WTC11 (cell line): ENCODE data around the gene FCHSD2. TPM values are rescaled to one million over a fixed set of nuclear protein-coding genes. Genes with fewer than 3 reads are reported as not detected.
"Not testable (repeated sequence)": the region's sequence is repeated elsewhere in the genome, so short reads cannot be mapped to it uniquely, and the experiment has no call there.

Experiments
- ATAC-seq: fragments of 200-7000 bp; cut with Tn5 transposase; 2 replicates; pipeline ENCODE4 v1.10.0; 2021; ENCODE audit warnings: mild to moderate bottlenecking, moderate library complexity
- CTCF ChIA-PET: fragments of 300-600 bp; sonication (Branson Sonifier 250); formaldehyde crosslinking; loops from one replicate; lab custom pipeline; 2021; ENCODE audit warnings: antibody characterized with exemption; lab: Charles Lee
- POLR2A ChIA-PET: fragments of 350-600 bp; sonication (Branson Sonifier 250); formaldehyde crosslinking; loops from one replicate; lab custom pipeline; 2021; ENCODE audit warnings: antibody characterized with exemption; lab: Charles Lee
- DNase-seq: peaks from one replicate; pipeline ENCODE4 v3.0.0; 2021; ENCODE audit warnings: low spot score
- H3K27ac Mint-ChIP-seq: 2 replicates; pipeline ENCODE4 v1.8.0; 2021; ENCODE audit warnings: mixed read lengths
- H3K27me3 Mint-ChIP-seq: 2 replicates; pipeline ENCODE4 v1.8.0; 2021; ENCODE audit warnings: low read depth, mild to moderate bottlenecking, moderate library complexity, mixed read lengths
- H3K36me3 Mint-ChIP-seq: 2 replicates; pipeline ENCODE4 v1.8.0; 2021; ENCODE audit warnings: mixed read lengths
- H3K4me1 Mint-ChIP-seq: 2 replicates; pipeline ENCODE4 v1.8.0; 2022; ENCODE audit warnings: mixed read lengths
- H3K4me3 Mint-ChIP-seq: 2 replicates; pipeline ENCODE4 v1.8.0; 2021; ENCODE audit warnings: mild to moderate bottlenecking, moderate library complexity, mixed read lengths
- H3K9me3 Mint-ChIP-seq: 2 replicates; pipeline ENCODE4 v1.8.0; 2021; ENCODE audit warnings: mixed read lengths
- ATF2 ChIP-seq: sonication (generic); formaldehyde crosslinking; IDR thresholded peaks from 2 replicates; pipeline ENCODE4 v1.8.1; 2022; ENCODE audit warnings: low read depth, missing genetic modification reagents, borderline replicate concordance
- CBFB ChIP-seq: sonication (generic); formaldehyde crosslinking; IDR thresholded peaks from 2 replicates; pipeline ENCODE4 v1.8.1; 2022; ENCODE audit warnings: mild to moderate bottlenecking, low read depth, missing genetic modification reagents
- E2F5 ChIP-seq: sonication (generic); formaldehyde crosslinking; IDR thresholded peaks from 2 replicates; pipeline ENCODE4 v1.8.1; 2022; ENCODE audit warnings: mild to moderate bottlenecking, moderate library complexity, missing genetic modification reagents
- GABPB1 ChIP-seq: sonication (generic); formaldehyde crosslinking; IDR thresholded peaks from 2 replicates; pipeline ENCODE4 v1.8.1; 2023; ENCODE audit warnings: mild to moderate bottlenecking, missing genetic modification reagents
- GRHL2 ChIP-seq: fragments of 250-450 bp; sonication (Bioruptor Pico); IDR thresholded peaks from 2 replicates; pipeline ENCODE4 v1.8.0; 2022; ENCODE audit warnings: mild to moderate bottlenecking, moderate library complexity; ENCODE audit not compliant: insufficient replicate concordance, severe bottlenecking
- IRF1 ChIP-seq: sonication (generic); formaldehyde crosslinking; IDR thresholded peaks from 2 replicates; pipeline ENCODE4 v1.8.0; 2023; ENCODE audit warnings: missing genetic modification reagents
- NFATC4 ChIP-seq: fragments of 250-450 bp; sonication (Bioruptor Pico); IDR thresholded peaks from 2 replicates; pipeline ENCODE4 v1.9.0; 2021; ENCODE audit warnings: mild to moderate bottlenecking
- PRDM15 ChIP-seq: sonication (generic); formaldehyde crosslinking; IDR thresholded peaks from 2 replicates; pipeline ENCODE4 v1.8.0; 2022; ENCODE audit warnings: missing genetic modification reagents
- TP53 ChIP-seq: sonication (generic); formaldehyde crosslinking; IDR thresholded peaks from 2 replicates; pipeline ENCODE4 v1.8.1; 2023; ENCODE audit warnings: mild to moderate bottlenecking, missing genetic modification reagents
- USF1 ChIP-seq: sonication (generic); formaldehyde crosslinking; IDR thresholded peaks from 2 replicates; pipeline ENCODE4 v1.8.0; 2022; ENCODE audit warnings: mild to moderate bottlenecking, missing genetic modification reagents
- ZNF121 ChIP-seq: sonication (generic); formaldehyde crosslinking; IDR thresholded peaks from 2 replicates; pipeline ENCODE4 v1.8.0; 2023; ENCODE audit warnings: missing genetic modification reagents
- ZNF138 ChIP-seq: sonication (generic); formaldehyde crosslinking; conservative IDR thresholded peaks from 2 replicates; pipeline ENCODE4 v1.8.1; 2022; ENCODE audit warnings: mild to moderate bottlenecking, moderate library complexity, missing genetic modification reagents
- ZNF232 ChIP-seq: sonication (generic); formaldehyde crosslinking; IDR thresholded peaks from 2 replicates; pipeline ENCODE4 v1.8.0; 2022; ENCODE audit warnings: mild to moderate bottlenecking, missing genetic modification reagents
- total RNA-seq: library from RNA; stranded (reverse); gene quantifications from 3 replicates; pipeline ENCODE4 v1.2.3, GENCODE V29; 2021

FCHSD2 gene
- total RNA-seq, 1 experiment from 2014 or later = 10.1 TPM

- CTCF ChIA-PET = no interaction called here
- H3K9me3 Mint-ChIP-seq = peaks cover 53% of the 10 kb centered on the region
- peaks cover 7% of the 10 kb centered on the region; the same call in 1 of the 2 replicates for H3K27me3 Mint-ChIP-seq
- no peak overlapping the region for H3K27ac Mint-ChIP-seq
- ATAC-seq = no peak
- peaks cover 51% of the 10 kb centered on the region for H3K36me3 Mint-ChIP-seq
- POLR2A ChIA-PET = no interaction called here
- peaks cover 12% of the 10 kb centered on the region for H3K4me1 Mint-ChIP-seq
- H3K4me3 Mint-ChIP-seq = no peak overlapping the region
- TF ChIP-seq CBFB (CRISPR knock-in tag) (no peak), GRHL2 (CRISPR knock-in tag) (no peak), ZNF138 (no peak), USF1 (no peak)
- no peak for DNase-seq
Measured at GRCh38 chr11:73028611-73029010, 113.5 kb downstream of the FCHSD2 start.

- Mint-ChIP-seq H3K4me1 (peaks cover 12% of the 10 kb centered on the region), H3K36me3 (peaks cover 56% of the 10 kb centered on the region), H3K9me3 (peaks cover 61% of the 10 kb centered on the region)
- H3K4me3 Mint-ChIP-seq, H3K27me3 Mint-ChIP-seq, H3K27ac Mint-ChIP-seq, POLR2A ChIA-PET, ATAC-seq, DNase-seq, CTCF ChIA-PET: not testable (repeated sequence)
Measured at GRCh38 chr11:73027840-73028239, 114.3 kb downstream of the FCHSD2 start.

- H3K9me3 Mint-ChIP-seq = peaks cover 73% of the 10 kb centered on the region
- no peak for DNase-seq
- peaks cover 7% of the 10 kb centered on the region; the same call in 1 of the 2 replicates for H3K27me3 Mint-ChIP-seq
- H3K36me3 Mint-ChIP-seq = peaks cover 56% of the 10 kb centered on the region
- H3K27ac Mint-ChIP-seq = no peak overlapping the region
- H3K4me1 Mint-ChIP-seq = peaks cover 7% of the 10 kb centered on the region
- TF ChIP-seq ZNF121 = no peak
- no peak for TF ChIP-seq GABPB1 (CRISPR knock-in tag)
- TF ChIP-seq NFATC4 (CRISPR knock-in tag) = no peak
- no peak for TF ChIP-seq CBFB (CRISPR knock-in tag)
- no peak for TF ChIP-seq TP53 (CRISPR knock-in tag)
- TF ChIP-seq E2F5 (CRISPR knock-in tag) = no peak
- TF ChIP-seq IRF1 (CRISPR knock-in tag) = no peak
- TF ChIP-seq PRDM15 (CRISPR knock-in tag) = no peak
- TF ChIP-seq ATF2 (CRISPR knock-in tag) = no peak
- no peak for TF ChIP-seq ZNF232 (CRISPR knock-in tag)
- H3K4me3 Mint-ChIP-seq = no peak overlapping the region
- ChIA-PET POLR2A (no interaction called here), CTCF (no interaction called here)
- ATAC-seq = no peak
Measured at GRCh38 chr11:73024639-73025038, 117.5 kb downstream of the FCHSD2 start.
